Ishikawa (cell line): Measurements from ENCODE around the gene GALP.

Experiments used
- CREB1 ChIP-seq: IDR thresholded peaks from 2 replicates; pipeline ENCODE4 v1.6.1; 2012; ENCODE audit warnings: low read depth
- YY1 ChIP-seq: IDR thresholded peaks from 2 replicates; pipeline ENCODE4 v1.6.1; 2012; ENCODE audit warnings: low read depth

- TF ChIP-seq YY1 = no peak
- TF ChIP-seq CREB1 = no peak
Observed at GRCh38 chr19:56218961-56219360, 43.2 kb downstream of the GALP start.
